K562 (cell line): Measurements from ENCODE around the gene ZBTB39. TPM values are rescaled to one million over a fixed set of nuclear protein-coding genes. Genes with fewer than 3 reads are reported as not detected.

Experiments used
- CXXC5 ChIP-seq: fragments of 250-450 bp; sonication (Bioruptor Pico); IDR thresholded peaks from 2 replicates; pipeline ENCODE4 v1.8.0; 2022; ENCODE audit warnings: inconsistent platforms, mild to moderate bottlenecking, moderate library complexity
- GABPB2 ChIP-seq: fragments of 250-450 bp; sonication (Bioruptor Pico); conservative IDR thresholded peaks from 2 replicates; pipeline ENCODE4 v1.5.1; 2021; ENCODE audit warnings: mild to moderate bottlenecking
- KLF10 ChIP-seq: fragments of 250-450 bp; sonication (Bioruptor Pico); IDR thresholded peaks from 2 replicates; pipeline ENCODE4 v1.6.1; 2021; ENCODE audit warnings: matching md5 sums
- MBD2 ChIP-seq: sonication (generic); IDR thresholded peaks from 2 replicates; pipeline ENCODE4 v1.6.1; 2016; ENCODE audit warnings: low read depth, borderline replicate concordance
- MCM5 ChIP-seq: fragments of 450-650 bp; IDR thresholded peaks from 2 replicates; pipeline ENCODE4 v1.6.1; 2016; ENCODE audit warnings: low read depth
- MTA3 ChIP-seq: fragments of 450-650 bp; formaldehyde crosslinking; IDR thresholded peaks from 2 replicates; pipeline ENCODE4 v1.6.1; 2017; ENCODE audit warnings: mild to moderate bottlenecking, borderline replicate concordance
- STAT5A ChIP-seq: IDR thresholded peaks from 2 replicates; pipeline ENCODE4 v1.6.1; 2012; ENCODE audit warnings: low read length, inconsistent platforms, borderline replicate concordance
- TEAD4 ChIP-seq, 2 experiments: sonication (generic) in 1 of 2; formaldehyde crosslinking in 1 of 2; IDR thresholded peaks; 2 replicates each; pipeline versions ENCODE4 v1.6.1 to v1.8.0; 2012 to 2022; ENCODE audit warnings: borderline replicate concordance in 1 of 2, inconsistent platforms in 1 of 2, low read length in 1 of 2, mild to moderate bottlenecking in 1 of 2, missing genetic modification reagents in 1 of 2
- ZNF57 ChIP-seq: fragments of 450-650 bp; formaldehyde crosslinking; IDR thresholded peaks from 2 replicates; pipeline ENCODE4 v1.4.0; 2020; ENCODE audit warnings: mild to moderate bottlenecking, moderate library complexity
- ZNF583 ChIP-seq: fragments of 250-450 bp; sonication (Bioruptor Pico); IDR thresholded peaks from 2 replicates; pipeline ENCODE4 v1.4.0; 2020
- polyA plus RNA-seq, 8 experiments: library from polyadenylated mRNA; depleted of rRNA in 4 of 8; stranded (reverse) in 5 of 8; unstranded in 3 of 8; fragments of >200 nt; fragmentation: Nextera tagmentation in 2 of 8; fragmentation: Illumina TruSeq in 1 of 8; extraction: Ambion mirVana in 2 of 8; extraction: Trizol in 1 of 8; gene quantifications; 2 replicates each; pipeline versions ENCODE4 v1.2.1 to v1.2.3, GENCODE V29; 2011 to 2014; ENCODE audit warnings: inconsistent platforms in 1 of 8, missing spikeins in 1 of 8
- total RNA-seq, 7 experiments: library from RNA; depleted of rRNA in 6 of 7; stranded (reverse); fragments of >200 nt in 6 of 7; fragmentation: Illumina TruSeq in 2 of 7; extraction: Trizol in 2 of 7; gene quantifications; 2 replicates each; pipeline versions ENCODE4 v1.2.1 to v1.2.3, GENCODE V29; 2011 to 2021; ENCODE audit warnings: low replicate concordance in 1 of 7
- TF ChIP-seq, protein P1 (sequence below), 2 experiments: fragments of 200-800 bp in 1 of 2; sonication (Bioruptor generic) in 1 of 2; sonication (generic) in 1 of 2; formaldehyde crosslinking in 1 of 2; IDR thresholded peaks in 1 of 2; conservative IDR thresholded peaks in 1 of 2; 2 replicates each; pipeline versions ENCODE4 v1.5.0 to v1.6.1; 2016 to 2020; ENCODE audit warnings: missing compliant biosample characterization in 1 of 2, missing genetic modification characterization in 1 of 2, missing genetic modification reagents in 1 of 2
- TF ChIP-seq, protein P2 (sequence below): fragments of 250-450 bp; sonication (Bioruptor Pico); IDR thresholded peaks from 2 replicates; pipeline ENCODE4 v1.5.0; 2021
- TF ChIP-seq, protein P3 (sequence below): fragments of 250-450 bp; sonication (Bioruptor Pico); IDR thresholded peaks from 2 replicates; pipeline ENCODE4 v1.5.0; 2021; ENCODE audit warnings: mild to moderate bottlenecking, moderate library complexity
- TF ChIP-seq, protein P4 (sequence below): sonication (generic); formaldehyde crosslinking; IDR thresholded peaks from 2 replicates; pipeline ENCODE4 v1.8.1; 2023; ENCODE audit warnings: mild to moderate bottlenecking, missing genetic modification reagents
- TF ChIP-seq, protein P5 (sequence below): IDR thresholded peaks from 2 replicates; pipeline ENCODE4 v1.6.1; 2014; ENCODE audit warnings: antibody characterized with exemption

Gene ZBTB39
- total and polyA plus RNA-seq, 9 of the 15 experiments (the other 6 are each of a cell fraction or from before 2014, with no cell fraction given), result 3.3 to 13.3 (median 8.6) TPM

DNA sequence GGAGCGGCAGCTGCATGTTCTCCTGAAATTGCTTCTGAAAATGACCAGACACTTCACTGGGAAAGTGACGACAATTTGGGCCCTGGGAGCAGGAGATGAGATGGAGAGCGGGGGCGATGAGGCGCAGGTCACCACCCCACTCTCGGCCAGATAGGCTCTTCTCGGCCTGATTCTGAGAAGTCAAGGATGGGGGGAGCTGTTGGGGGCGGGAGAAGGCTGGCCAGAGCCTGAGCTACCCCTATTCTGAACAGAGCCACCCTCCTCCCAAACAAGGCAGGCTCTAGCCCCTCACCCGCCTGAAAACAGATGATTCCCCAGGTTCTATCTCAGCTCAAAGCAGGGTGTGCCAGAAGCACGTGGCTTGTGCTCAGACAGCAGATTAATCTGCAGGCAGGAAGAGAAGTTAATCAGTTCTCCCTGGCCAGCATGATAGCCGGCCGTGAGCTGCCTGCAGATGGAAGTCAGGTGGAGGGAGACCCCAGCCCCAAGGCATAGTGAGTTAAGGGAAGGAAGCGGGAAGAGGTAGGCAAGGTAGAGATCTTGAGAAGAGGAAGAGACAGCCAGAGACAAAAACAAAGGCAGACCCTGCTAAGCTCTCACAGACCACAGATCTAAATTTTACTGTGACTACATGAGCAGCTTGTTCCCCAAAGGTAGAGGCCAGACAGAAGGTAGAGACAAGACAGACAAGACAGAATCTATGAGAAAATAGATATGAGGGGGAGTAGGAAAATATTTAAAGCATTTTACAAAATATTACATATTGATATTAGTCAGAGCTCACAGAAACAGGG is 20.9 kb upstream of the ZBTB39 start (continued):
- TF ChIP-seq, protein P1, sequence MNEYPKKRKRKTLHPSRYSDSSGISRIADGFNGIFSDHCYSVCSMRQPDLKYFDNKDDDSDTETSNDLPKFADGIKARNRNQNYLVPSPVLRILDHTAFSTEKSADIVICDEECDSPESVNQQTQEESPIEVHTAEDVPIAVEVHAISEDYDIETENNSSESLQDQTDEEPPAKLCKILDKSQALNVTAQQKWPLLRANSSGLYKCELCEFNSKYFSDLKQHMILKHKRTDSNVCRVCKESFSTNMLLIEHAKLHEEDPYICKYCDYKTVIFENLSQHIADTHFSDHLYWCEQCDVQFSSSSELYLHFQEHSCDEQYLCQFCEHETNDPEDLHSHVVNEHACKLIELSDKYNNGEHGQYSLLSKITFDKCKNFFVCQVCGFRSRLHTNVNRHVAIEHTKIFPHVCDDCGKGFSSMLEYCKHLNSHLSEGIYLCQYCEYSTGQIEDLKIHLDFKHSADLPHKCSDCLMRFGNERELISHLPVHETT (CRISPR knock-in tag; conservative IDR thresholded peaks at IDR 0.05 in 1 of 2, IDR thresholded peaks at IDR 0.05 in 1 of 2), result no peak
- TF ChIP-seq, protein P2, sequence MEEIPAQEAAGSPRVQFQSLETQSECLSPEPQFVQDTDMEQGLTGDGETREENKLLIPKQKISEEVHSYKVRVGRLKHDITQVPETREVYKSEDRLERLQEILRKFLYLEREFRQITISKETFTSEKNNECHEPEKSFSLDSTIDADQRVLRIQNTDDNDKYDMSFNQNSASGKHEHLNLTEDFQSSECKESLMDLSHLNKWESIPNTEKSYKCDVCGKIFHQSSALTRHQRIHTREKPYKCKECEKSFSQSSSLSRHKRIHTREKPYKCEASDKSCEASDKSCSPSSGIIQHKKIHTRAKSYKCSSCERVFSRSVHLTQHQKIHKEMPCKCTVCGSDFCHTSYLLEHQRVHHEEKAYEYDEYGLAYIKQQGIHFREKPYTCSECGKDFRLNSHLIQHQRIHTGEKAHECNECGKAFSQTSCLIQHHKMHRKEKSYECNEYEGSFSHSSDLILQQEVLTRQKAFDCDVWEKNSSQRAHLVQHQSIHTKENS (CRISPR knock-in tag), result no peak
- TF ChIP-seq GABPB2 (CRISPR knock-in tag), result no peak
- 0 out of 2 replicates have a peak, but pooled peaks have one; percentile 14 for TF ChIP-seq ZNF583
- peak; percentile 52; the same call in 1 of the 2 replicates for TF ChIP-seq TEAD4 (IDR thresholded peaks at IDR 0.05; ENCODE audit: low read length)
- no peak for TF ChIP-seq TEAD4 (CRISPR knock-in tag; IDR thresholded peaks at IDR 0.05; ENCODE audit: borderline replicate concordance)
- TF ChIP-seq KLF10 (CRISPR knock-in tag), result no peak
- TF ChIP-seq MTA3, result no peak
- no peak for TF ChIP-seq MBD2
- TF ChIP-seq, protein P3, sequence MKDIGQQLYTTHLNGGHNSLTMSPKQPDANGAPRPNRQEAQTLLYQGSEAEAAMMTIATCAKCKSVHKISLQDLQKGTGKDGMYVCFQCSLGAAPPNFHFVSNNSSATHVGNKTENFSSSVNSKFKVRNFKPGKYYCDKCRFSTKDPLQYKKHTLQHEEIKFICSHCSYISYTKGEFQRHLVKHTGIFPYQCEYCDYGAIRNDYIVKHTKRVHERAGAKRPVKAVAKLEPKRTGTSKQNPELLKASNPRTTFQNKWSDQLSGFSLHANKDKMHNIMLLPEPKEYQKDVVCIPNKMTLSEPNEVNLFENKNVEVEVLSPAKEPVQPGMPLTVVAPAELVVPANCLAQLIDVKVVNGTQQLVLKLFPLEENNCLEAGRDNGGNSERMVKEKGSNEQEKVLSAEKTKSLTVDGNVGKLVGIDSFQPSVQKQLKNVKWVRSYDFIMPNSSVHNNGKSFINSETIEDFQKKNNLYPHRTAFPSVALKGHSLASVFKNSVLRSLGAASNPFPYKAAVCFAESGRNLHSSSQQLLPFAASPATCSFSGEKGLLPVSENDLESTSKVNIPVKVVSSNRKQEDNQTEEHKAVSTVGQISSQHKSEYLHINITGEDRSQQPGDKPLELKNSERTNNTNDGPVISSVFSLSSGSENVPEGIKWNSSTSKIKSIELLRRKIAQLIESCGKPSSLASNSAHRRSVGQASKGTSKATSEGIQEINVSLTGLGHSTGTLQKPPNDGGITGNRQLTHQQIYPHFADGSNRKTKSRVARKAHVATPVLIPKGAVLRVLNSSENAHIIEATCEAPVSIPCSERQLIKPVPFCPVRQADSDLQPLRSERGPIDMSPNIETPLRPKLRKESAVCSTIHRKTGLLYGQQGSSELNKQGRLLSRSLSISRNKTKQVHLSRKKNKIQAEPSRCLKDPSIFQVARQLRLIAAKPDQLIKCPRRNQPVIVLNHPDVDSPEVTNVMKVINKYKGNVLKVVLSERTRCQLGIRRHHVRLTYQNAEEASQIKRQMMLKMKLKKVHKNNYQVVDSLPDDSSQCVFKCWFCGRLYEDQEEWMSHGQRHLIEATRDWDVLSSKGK (CRISPR knock-in tag), result no peak
- TF ChIP-seq, protein P4, sequence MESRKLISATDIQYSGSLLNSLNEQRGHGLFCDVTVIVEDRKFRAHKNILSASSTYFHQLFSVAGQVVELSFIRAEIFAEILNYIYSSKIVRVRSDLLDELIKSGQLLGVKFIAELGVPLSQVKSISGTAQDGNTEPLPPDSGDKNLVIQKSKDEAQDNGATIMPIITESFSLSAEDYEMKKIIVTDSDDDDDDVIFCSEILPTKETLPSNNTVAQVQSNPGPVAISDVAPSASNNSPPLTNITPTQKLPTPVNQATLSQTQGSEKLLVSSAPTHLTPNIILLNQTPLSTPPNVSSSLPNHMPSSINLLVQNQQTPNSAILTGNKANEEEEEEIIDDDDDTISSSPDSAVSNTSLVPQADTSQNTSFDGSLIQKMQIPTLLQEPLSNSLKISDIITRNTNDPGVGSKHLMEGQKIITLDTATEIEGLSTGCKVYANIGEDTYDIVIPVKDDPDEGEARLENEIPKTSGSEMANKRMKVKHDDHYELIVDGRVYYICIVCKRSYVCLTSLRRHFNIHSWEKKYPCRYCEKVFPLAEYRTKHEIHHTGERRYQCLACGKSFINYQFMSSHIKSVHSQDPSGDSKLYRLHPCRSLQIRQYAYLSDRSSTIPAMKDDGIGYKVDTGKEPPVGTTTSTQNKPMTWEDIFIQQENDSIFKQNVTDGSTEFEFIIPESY (CRISPR knock-in tag), result no peak
- TF ChIP-seq MCM5, result no peak
- TF ChIP-seq, protein P5, sequence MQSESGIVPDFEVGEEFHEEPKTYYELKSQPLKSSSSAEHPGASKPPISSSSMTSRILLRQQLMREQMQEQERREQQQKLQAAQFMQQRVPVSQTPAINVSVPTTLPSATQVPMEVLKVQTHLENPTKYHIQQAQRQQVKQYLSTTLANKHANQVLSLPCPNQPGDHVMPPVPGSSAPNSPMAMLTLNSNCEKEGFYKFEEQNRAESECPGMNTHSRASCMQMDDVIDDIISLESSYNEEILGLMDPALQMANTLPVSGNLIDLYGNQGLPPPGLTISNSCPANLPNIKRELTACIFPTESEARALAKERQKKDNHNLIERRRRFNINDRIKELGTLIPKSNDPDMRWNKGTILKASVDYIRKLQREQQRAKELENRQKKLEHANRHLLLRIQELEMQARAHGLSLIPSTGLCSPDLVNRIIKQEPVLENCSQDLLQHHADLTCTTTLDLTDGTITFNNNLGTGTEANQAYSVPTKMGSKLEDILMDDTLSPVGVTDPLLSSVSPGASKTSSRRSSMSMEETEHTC, result 0 out of 2 replicates have a peak, but pooled peaks have one; percentile 50
- peak; percentile 58; the same call in 1 of the 2 replicates for TF ChIP-seq CXXC5 (CRISPR knock-in tag)
- no peak for TF ChIP-seq ZNF57 (CRISPR knock-in tag)
- TF ChIP-seq STAT5A, result peak; percentile 23; the same call in 1 of the 2 replicates
